GM21515 (cell line): ENCODE measurements around the gene XPO6.

Experiments used
- ATAC-seq: cut with Tn5 transposase; IDR thresholded peaks from one replicate; pipeline ENCODE4 v1.9.1; 2021; ENCODE audit not compliant: unreplicated experiment

The XPO6 gene

GRCh38 chr16:28092721-28093384, 118.9 kb downstream of the XPO6 start:
- ATAC-seq, result no peak

GRCh38 chr16:28091656-28092055, 120.1 kb downstream of the XPO6 start:
- no peak for ATAC-seq

- ATAC-seq, result no peak
These were observed 121.0 kb downstream of the XPO6 start for GRCh38 chr16:28090646-28091377.

- no peak for ATAC-seq
These were observed 121.8 kb downstream of the XPO6 start for GRCh38 chr16:28089992-28090365.

GRCh38 chr16:28089205-28089991, 122.4 kb downstream of the XPO6 start:
- ATAC-seq, result no peak

- no peak for ATAC-seq
These were observed 124.0 kb downstream of the XPO6 start for GRCh38 chr16:28087675-28088300.

GRCh38 chr16:28087140-28087660, 124.6 kb downstream of the XPO6 start:
- no peak for ATAC-seq

GRCh38 chr16:28086186-28087139, 125.3 kb downstream of the XPO6 start:
- ATAC-seq, result no peak

GRCh38 chr16:28085389-28086171, 126.2 kb downstream of the XPO6 start:
- ATAC-seq, result no peak

GRCh38 chr16:28084209-28084608, 127.6 kb downstream of the XPO6 start:
- ATAC-seq, result no peak

GRCh38 chr16:28082624-28083023, 129.1 kb downstream of the XPO6 start:
- no peak for ATAC-seq

- no peak for ATAC-seq
These were observed 130.3 kb downstream of the XPO6 start for GRCh38 chr16:28081391-28081968.

- no peak for ATAC-seq
These were observed 133.5 kb downstream of the XPO6 start for GRCh38 chr16:28078261-28078660.

GRCh38 chr16:28073836-28074235, 137.9 kb downstream of the XPO6 start:
- ATAC-seq, result no peak

- no peak for ATAC-seq
These were observed 139.7 kb downstream of the XPO6 start for GRCh38 chr16:28072087-28072486.

- no peak for ATAC-seq
These were observed 141.6 kb downstream of the XPO6 start for GRCh38 chr16:28069971-28070794.

- ATAC-seq, result no peak
These were observed 142.8 kb downstream of the XPO6 start for GRCh38 chr16:28068976-28069375.
